Measurements from ENCODE around the gene PDGFRB. TPM values are rescaled to one million over a fixed set of nuclear protein-coding genes. Genes with fewer than 3 reads are reported as not detected.

Gene PDGFRB
- total and polyA plus RNA-seq, 9 of the 15 experiments (the other 6 are each of a cell fraction or from before 2014, with no cell fraction given): 0.01 to 1.5 (median 0.09) TPM; not detected in 3

DNA sequence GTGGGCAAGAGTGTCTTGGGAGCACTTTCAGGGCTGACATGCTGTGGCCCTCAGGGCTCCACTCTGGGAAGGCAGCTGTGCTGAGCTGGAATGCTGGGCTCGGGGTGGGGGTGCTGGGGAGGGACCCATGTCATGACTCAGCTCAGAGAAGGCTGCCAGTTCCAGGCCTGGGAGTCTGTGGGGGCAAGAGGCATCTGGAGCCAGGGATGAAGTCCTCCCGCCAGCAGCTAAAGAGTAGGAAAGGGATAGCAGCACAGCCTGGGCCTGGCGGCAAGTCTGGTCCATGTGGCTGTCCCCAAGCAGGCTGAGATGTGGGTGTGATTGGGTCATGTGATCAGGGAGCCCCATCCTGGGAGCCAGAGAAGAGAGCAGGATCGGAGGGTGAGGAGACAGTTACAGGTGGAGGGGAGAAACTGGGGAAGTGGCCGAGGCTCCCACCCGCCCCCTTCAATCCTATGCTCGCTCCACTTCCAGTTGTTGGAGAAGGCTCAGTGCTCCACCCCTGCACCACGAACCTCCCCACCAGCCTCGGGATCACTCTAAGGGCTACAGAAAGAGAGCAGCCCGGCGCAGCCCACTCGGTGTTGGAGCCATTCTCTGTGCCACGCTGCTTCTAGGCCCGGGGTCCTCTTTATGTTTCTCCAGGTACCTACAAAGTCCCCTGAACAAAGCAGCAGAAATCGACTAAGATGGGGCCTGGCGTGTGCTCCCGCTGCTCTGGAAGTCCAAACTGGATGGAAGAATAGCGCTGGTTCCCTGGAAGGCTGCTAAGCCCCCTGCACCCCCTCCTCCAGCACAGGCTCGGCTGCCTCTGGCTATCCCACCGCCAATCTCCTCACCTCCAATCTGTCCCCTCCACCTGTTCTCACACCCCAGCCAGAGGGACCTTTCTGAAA, 12.0 kb downstream of the PDGFRB start (continued):
- TF ChIP-seq ZNF695 (CRISPR knock-in tag; IDR thresholded peaks at IDR 0.05): peak; percentile 84; the same call in 1 of the 2 replicates
- no peak for TF ChIP-seq RCOR1 (IDR thresholded peaks at IDR 0.05; ENCODE audit: borderline replicate concordance in 1 of 2, low read depth in 2 of 2, low read length in 2 of 2)
- no peak for TF ChIP-seq NFE2L1 (tag; IDR thresholded peaks at IDR 0.05; ENCODE audit: borderline replicate concordance, low read depth)
- peak; percentile 66; the same call in 1 of the 2 replicates for TF ChIP-seq RAD51 (IDR thresholded peaks at IDR 0.05; ENCODE audit: borderline replicate concordance, low read depth)
- TF ChIP-seq C11orf30 (IDR thresholded peaks at IDR 0.05; ENCODE audit: low read depth): peak; percentile 51; the same call in 1 of the 2 replicates
- TF ChIP-seq, protein P1, sequence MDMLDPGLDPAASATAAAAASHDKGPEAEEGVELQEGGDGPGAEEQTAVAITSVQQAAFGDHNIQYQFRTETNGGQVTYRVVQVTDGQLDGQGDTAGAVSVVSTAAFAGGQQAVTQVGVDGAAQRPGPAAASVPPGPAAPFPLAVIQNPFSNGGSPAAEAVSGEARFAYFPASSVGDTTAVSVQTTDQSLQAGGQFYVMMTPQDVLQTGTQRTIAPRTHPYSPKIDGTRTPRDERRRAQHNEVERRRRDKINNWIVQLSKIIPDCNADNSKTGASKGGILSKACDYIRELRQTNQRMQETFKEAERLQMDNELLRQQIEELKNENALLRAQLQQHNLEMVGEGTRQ (CRISPR knock-in tag; IDR thresholded peaks at IDR 0.05): peak; percentile 72
- TF ChIP-seq, protein P2, sequence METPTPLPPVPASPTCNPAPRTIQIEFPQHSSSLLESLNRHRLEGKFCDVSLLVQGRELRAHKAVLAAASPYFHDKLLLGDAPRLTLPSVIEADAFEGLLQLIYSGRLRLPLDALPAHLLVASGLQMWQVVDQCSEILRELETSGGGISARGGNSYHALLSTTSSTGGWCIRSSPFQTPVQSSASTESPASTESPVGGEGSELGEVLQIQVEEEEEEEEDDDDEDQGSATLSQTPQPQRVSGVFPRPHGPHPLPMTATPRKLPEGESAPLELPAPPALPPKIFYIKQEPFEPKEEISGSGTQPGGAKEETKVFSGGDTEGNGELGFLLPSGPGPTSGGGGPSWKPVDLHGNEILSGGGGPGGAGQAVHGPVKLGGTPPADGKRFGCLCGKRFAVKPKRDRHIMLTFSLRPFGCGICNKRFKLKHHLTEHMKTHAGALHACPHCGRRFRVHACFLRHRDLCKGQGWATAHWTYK (CRISPR knock-in tag; IDR thresholded peaks at IDR 0.05): peak; percentile 27; the same call in 1 of the 2 replicates
- TF ChIP-seq, protein P3, sequence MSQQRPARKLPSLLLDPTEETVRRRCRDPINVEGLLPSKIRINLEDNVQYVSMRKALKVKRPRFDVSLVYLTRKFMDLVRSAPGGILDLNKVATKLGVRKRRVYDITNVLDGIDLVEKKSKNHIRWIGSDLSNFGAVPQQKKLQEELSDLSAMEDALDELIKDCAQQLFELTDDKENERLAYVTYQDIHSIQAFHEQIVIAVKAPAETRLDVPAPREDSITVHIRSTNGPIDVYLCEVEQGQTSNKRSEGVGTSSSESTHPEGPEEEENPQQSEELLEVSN (IDR thresholded peaks at IDR 0.05; ENCODE audit: borderline replicate concordance in 1 of 2, extremely low read depth in 1 of 2, insufficient read depth in 1 of 2, insufficient read length in 1 of 2, low read depth in 1 of 2, low read length in 1 of 2, poor library complexity in 1 of 2, severe bottlenecking in 1 of 2): peak in 1 of 2 experiments; percentile 55
- peak; percentile 28; the same call in 1 of the 2 replicates for TF ChIP-seq LCOR (CRISPR knock-in tag; IDR thresholded peaks at IDR 0.05)
